ENCODE results near the gene RASGRF2.
"Not testable (repeated sequence)": the region's sequence is repeated elsewhere in the genome, so short reads cannot be mapped to it uniquely, and the experiment has no call there.

The RASGRF2 gene

DNA sequence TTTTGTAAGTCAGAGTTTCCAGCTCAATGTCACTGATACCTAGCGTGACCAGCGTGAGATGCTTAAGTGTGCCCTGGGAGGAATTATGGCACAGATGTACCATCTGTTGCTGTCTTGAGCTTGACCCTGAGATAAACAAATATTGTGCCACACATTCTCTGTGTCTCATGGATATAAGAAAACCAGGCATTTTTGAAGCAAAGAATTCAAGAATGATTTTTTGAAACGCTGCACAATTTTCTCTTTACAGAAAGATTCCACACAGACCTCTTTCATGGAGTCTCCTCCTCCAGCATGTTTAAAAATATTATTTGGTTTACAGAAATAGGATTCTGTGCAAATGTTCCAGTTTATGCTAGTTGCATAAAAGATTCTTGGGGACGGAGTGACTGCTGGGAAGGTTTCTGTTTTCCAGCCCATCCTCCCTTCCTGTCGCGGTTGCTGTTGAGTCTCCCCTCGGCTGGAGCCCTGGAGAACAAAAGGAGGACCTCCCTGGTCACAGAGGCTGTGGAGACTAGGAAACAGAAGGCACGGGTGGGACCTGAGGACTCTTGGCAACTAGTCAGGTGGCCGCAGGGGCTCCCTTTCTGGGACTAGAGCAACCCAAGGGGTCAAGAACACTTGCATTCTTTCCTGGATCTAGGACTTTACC is 120.8 kb downstream of the RASGRF2 start:
- no peak for DNase-seq

DNA sequence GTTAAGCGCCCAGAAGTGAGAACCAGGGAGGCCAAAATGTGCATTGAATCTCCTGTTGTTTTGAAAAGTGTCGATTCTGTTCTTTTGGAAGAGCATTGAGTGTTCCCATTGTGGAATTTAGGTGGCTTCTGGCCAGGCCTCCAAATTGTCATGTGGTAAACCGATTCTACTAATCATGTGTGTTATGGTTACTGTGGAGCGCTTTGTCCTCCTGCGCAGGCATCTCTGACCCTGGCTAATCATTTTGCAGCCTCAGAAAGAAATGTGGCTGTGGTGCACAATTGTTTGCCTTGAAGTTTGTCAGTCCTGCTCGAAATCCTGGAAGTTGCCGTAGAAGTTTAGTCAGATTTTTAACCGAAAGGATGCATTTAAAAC is 121.3 kb downstream of the RASGRF2 start:
- no peak for DNase-seq

- no peak for DNase-seq
These were observed 126.7 kb downstream of the RASGRF2 start for GRCh38 chr5:81086881-81087281.

DNA sequence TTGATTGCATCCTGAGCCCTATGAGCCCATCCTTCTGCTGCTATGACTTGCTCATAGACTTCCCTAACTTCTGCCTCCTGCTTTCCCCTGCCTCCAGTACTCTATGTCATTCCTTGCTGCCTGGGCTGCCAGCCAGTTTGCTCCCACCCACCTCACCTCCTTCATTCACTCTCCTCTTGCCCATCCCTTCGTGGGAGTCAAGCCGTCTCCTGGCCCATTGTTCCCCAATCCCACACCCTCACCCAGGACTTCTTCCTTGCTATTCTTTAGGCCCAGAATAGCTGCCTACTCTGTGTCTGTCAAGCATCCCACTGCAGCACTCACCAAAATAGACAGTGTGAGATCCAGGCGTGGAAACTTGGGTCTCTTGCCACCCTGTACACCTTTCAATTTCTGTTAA is 131.0 kb downstream of the RASGRF2 start:
- DNase-seq = no peak

DNA sequence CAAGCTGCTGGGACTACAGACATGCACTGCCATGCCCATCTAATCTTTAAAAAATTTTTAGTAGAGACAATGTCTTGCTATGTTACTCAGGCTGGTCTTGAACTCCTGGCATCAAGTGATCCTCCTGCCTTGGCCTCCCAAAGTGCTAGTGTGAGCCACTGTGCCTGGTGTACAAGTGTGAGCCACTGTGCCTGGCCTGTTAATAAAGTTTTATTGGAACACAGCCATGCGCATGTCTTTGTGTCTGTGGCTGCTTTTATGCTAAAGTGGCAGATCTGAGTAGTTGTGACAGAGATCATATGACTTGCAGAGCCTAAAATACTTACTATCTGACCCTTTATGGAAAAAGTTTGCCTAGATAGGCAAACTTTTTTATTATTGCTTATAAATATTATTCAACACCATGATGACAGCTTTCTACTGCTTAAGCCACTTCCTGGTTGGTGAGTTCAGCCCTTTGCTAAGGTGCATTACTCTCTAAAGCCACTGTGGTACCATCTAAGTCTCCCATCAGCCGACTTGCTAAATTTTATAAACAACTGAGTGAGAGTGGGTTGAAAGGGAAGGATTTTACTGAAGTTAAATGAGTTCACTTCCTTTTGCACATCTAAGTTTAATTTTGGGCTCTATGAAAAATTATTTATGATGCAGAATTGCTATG is 133.5 kb downstream of the RASGRF2 start:
- no peak for DNase-seq

- no peak for DNase-seq
These were observed 135.7 kb downstream of the RASGRF2 start for GRCh38 chr5:81095835-81096234.

- DNase-seq = no peak
These were observed 137.6 kb downstream of the RASGRF2 start for GRCh38 chr5:81097713-81098112.

DNA sequence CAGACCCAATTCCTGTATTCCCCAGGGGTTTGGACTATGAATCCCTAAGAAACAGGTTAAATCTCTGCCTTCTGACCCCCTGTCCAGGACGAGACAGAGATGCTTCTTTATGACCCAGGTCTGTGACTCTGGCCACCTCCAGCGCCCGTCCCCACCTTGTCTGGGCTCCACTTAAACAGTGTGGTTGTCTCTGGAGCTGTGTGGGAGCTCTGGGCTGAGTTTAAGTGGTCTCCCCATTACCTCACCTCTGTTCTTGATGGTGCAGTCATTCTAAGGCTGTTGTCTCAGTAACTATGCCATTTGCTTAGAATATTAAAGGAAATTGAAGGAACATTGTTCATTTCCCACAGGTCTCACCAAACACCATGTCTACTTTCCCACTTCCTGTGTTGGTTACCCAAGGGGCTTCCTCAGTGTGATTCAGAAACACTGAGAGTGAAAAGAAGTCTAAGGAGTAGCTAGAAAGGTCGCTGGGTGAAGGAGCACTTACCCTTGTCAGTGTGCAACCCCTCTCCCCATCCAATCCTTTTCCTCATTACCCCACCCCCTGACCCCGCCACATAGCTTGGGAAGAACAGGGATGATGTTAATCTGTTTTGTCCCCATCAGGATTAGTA is 145.2 kb downstream of the RASGRF2 start:
- DNase-seq = no peak

DNA sequence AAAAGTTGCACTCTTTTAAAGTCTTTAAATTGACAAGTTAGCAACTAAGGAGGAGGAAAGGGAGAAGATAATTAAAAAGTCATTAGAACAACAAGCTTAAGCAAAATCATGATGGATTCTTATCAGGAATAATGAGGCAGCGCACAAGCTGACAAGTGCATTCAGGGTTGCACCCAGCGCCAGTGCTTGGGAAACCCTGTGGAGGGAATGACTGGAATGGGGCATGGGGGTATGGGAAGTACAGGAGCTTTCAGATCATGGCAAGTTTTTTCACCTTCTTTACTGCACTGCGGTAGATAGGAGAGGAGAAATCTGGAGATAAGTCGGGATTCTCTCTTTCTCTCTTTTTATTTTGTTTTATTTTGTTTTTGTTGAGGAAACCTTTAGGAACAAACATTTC is 155.1 kb downstream of the RASGRF2 start:
- no peak for DNase-seq

DNA sequence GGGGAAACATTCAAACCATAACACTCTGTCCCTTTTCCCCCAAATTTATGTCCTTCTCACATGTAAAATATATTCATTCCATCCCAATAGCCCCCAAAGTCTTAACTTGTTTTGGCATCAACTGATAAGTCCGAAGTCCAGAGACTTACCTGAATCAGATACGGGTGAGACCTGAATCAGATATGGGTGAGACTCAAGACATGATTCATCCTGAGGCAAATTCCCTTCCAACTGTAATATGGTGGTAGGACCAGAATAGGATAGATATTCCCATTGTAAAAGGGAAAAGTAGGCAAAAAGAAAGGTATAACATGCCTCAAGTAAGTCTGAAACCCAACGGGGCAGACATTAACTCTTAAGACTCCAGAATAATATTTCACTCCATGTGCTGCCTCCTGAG is 157.4 kb downstream of the RASGRF2 start:
- no peak for DNase-seq

DNA sequence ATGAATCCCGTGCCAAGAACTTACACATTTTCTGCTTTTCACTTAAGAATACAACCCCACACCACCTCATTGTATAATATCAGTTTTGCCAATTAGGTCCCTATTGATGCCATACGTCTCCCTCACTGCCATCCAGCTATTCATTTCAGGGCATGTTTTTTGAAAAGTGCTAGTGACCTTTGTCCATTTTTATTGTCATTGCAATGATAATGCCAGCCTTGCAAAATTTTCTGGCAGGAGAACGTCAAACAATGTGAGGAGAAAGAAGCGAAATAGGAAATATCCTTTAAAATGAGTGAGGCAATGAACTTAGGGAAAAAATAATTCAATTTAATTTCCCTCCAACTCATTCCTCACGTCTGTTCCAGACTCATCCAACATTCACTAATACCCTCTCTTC is 161.1 kb downstream of the RASGRF2 start:
- DNase-seq = no peak

DNA sequence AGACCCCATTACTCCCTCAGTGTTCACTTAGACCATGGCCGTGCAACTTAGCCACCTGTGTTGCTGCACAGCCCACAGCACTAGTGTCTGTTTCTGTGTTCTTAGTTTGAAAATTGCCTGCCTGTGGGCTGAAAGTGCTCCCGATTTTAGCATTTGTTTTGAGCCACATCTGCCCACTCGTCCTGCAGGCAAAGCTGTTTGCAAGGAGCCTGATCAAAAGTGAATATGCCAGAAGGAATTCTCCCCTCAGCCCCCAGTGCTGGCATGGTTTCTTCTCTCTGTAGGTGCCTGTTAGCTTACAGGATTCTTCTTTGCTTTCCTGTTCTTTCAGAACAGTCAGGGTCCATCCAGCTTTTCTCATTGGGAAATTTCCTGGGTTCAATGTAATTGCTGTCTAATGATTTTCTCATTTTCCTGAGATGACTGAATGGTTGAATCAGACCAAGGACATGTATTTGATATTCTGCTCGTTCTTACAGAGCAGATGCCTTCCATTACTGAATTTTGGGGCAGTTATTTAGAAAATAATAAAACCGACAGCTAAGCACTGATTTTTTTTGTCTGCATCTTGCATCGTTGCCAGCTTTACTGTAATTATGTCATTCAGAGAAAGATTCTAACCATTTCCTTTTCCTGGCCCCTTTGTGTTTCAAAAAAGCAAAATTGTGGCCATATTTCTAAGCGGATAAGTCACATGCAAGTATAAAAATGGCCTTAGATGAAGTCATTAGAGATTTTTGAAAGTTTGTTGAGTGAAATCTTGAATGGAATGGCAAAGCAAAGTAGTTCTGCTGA is 161.9 kb downstream of the RASGRF2 start:
- DNase-seq = no peak

DNA sequence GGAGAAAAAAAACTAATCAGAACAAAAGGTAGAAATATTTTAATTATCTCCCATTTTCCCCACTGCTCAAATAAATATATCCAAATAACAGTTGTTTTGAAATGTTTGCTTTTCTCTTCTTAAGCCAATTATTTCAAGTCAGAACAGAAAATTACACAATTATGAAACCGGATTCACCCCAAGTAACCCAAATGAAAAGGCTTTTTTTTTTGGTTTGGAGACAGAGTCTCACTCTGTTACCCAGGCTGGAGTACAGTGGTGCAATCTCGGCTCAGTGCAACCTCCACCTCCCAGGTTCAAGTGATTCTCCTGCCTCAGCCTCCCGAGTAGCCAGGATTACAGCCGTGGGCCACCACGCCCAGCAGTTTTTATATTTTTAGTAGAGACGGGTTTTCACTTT is 164.5 kb downstream of the RASGRF2 start:
- DNase-seq = not testable (repeated sequence)

DNA sequence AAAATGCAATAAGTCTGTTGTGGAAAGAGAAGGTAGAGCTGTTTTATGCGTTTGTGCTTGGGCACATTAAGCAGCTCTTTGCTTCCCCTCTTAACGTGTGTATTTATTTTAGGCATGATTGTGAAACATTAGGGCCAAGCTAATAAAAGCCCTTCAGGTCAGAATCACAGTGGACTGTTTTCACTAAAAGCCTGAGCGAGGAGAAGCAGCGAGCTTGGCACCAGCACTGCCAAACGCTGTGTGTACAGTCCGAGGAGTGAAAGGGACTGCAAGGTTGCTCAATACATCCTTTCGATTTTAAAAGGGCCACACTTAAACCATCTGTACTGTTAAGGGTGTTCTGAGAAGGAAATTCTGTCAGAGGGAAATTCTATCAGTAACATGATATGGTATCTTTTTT is 165.8 kb downstream of the RASGRF2 start:
- no peak for DNase-seq

- no peak for DNase-seq
These were observed 168.3 kb downstream of the RASGRF2 start for GRCh38 chr5:81128416-81128815.

- no peak for DNase-seq
These were observed 172.2 kb downstream of the RASGRF2 start for GRCh38 chr5:81132381-81132780.

GRCh38 chr5:81134066-81134465 is 173.9 kb downstream of the RASGRF2 start:
- no peak for DNase-seq

GRCh38 chr5:81134566-81134965 is 174.4 kb downstream of the RASGRF2 start:
- DNase-seq = no peak

- DNase-seq = no peak
These were observed 176.4 kb downstream of the RASGRF2 start for GRCh38 chr5:81136557-81136956.

DNA sequence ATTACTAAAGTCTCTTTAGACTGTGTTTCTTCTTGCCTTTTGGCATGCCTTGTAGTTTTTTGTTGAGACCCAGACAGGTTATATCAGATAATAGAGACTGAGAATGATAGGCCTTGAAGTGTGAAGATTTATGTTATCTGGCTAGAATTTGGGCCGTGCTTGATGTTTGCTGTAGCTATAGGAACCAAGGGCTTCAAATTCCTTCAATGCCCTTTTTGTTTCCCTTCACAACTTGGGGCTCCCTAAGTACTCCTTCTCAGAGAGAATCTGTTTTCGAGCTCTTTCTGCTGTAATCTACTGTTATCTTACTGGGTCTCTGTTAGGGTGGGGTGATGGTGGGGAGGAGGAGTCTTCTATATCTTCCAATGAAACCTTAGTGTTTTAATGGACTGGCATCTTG is 177.7 kb downstream of the RASGRF2 start:
- no peak for DNase-seq

DNA sequence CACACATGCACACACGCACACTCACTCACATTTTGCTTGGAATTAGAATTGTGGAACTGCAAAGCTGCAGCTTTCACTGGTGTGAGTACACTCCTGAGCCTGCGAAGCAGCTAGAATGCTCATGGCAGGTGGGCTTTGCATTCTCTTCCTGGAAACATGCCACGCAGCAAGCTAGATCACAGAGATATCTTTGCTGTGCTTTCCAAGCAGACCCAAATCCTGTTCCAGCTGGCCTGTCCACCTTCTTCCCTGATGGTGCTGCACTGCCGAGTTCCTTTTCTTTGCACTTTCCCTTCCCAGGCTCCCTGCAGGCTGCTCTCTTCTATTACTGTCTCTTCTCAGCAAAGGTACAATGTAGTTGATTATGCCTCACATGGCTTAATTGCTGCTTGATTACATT is 180.3 kb downstream of the RASGRF2 start:
- DNase-seq = no peak

DNA sequence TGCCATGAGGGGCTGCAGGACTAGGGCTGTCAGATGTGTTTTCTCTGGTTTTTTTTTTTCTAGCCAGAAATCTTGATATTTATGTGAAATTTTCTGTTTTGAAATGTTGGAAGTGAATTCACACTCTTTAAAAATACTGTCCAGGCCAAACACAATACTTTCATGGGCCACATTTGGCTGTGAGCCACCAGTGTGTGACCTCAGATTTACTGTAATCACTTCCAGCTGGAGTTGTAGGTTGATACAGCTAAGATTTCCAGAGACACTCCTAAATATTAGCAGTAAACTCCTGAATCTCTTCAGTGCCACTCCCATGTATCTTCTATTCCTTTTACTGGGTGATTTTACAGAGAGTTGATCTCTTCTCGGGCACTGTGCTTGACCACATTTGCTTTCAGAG is 180.8 kb downstream of the RASGRF2 start:
- no peak for DNase-seq

GRCh38 chr5:81142108-81142507 is 181.9 kb downstream of the RASGRF2 start:
- DNase-seq = no peak
